Measurements from ENCODE around the gene MTREX. TPM values are rescaled to one million over a fixed set of nuclear protein-coding genes. Genes with fewer than 3 reads are reported as not detected.

Gene MTREX
- total RNA-seq, 2 experiments from 2014 or later, result 62.7 to 125 TPM

- Histone ChIP-seq H4K20me1 (ENCODE audit: insufficient read depth, low read length) (no peaks in the 10 kb centered on the region), H3K79me2 (ENCODE audit: insufficient read depth, low read depth, low read length) (no peaks in the 10 kb centered on the region), H3K9me3 (ENCODE audit: low read length) (no peaks in the 10 kb centered on the region), H3K36me3 (ENCODE audit: insufficient read depth, low read length) (peaks cover 75% of the 10 kb centered on the region), H3K9me2 (ENCODE audit: insufficient read depth, low read length) (no peaks in the 10 kb centered on the region), H3K4me1 (ENCODE audit: insufficient read depth, low read length, poor library complexity, severe bottlenecking) (no peaks in the 10 kb centered on the region), H3K4me3 (ENCODE audit: low read depth, low read length, poor library complexity, severe bottlenecking) (no peak overlapping the region), H3K27ac (ENCODE audit: low read depth, low read length, poor library complexity, severe bottlenecking) (no peak overlapping the region), H2AFZ (ENCODE audit: low read length) (no peak overlapping the region), H3K4me2 (ENCODE audit: low read length) (no peak overlapping the region)
- intact Hi-C loops (cut with micrococcal nuclease; ENCODE audit: unreplicated experiment), result no loop called here
- no peak for DNase-seq (ENCODE audit: low spot score)
- TF ChIP-seq CTCF (conservative IDR thresholded peaks at IDR 0.05; ENCODE audit: low read length), result no peak
- CTCF ChIA-PET (ENCODE audit: unreplicated experiment), result no interaction called here
- BruUV-seq (replicated peaks), result no TSS peak
- POLR2A ChIA-PET, result no interaction called here
These were observed 56.8 kb downstream of the MTREX start for GRCh38 chr5:55364537-55365055.

GRCh38 chr5:55370291-55370925 is 62.6 kb downstream of the MTREX start:
- POLR2A ChIA-PET, result interaction anchor here (0.7 to 0.9 kb wide), 3 partner anchors 11 to 164 kb away, joined by 3 to 7 read pairs (median 3); partner anchors contain the start of gene PLPP1
- Histone ChIP-seq H4K20me1 (ENCODE audit: insufficient read depth, low read length) (no peaks in the 10 kb centered on the region), H3K36me3 (ENCODE audit: insufficient read depth, low read length) (peaks cover 93% of the 10 kb centered on the region), H2AFZ (ENCODE audit: low read length) (no peak overlapping the region), H3K4me3 (ENCODE audit: low read depth, low read length, poor library complexity, severe bottlenecking) (no peak overlapping the region), H3K9me2 (ENCODE audit: insufficient read depth, low read length) (no peaks in the 10 kb centered on the region), H3K4me2 (ENCODE audit: low read length) (no peak overlapping the region), H3K9me3 (ENCODE audit: low read length) (peaks cover 25% of the 10 kb centered on the region), H3K4me1 (ENCODE audit: insufficient read depth, low read length, poor library complexity, severe bottlenecking) (no peaks in the 10 kb centered on the region), H3K27ac (ENCODE audit: low read depth, low read length, poor library complexity, severe bottlenecking) (no peak overlapping the region), H3K79me2 (ENCODE audit: insufficient read depth, low read depth, low read length) (no peaks in the 10 kb centered on the region)
- intact Hi-C loops (cut with micrococcal nuclease; ENCODE audit: unreplicated experiment), result no loop called here
- no TSS peak for BruUV-seq (replicated peaks)
- TF ChIP-seq CTCF (conservative IDR thresholded peaks at IDR 0.05; ENCODE audit: low read length) (no peak), EZH2phosphoT487 (IDR thresholded peaks at IDR 0.05; ENCODE audit: borderline replicate concordance, low read depth, low read length) (no peak)
- DNase-seq (ENCODE audit: low spot score), result no peak
- CTCF ChIA-PET (ENCODE audit: unreplicated experiment), result no interaction called here

- DNase-seq (ENCODE audit: low spot score), result no peak
- no peaks in the 10 kb centered on the region for H3K9me2 ChIP-seq (ENCODE audit: insufficient read depth, low read length)
- H3K9me3 ChIP-seq (ENCODE audit: low read length), result peaks cover 25% of the 10 kb centered on the region
- BruUV-seq (replicated peaks), result no TSS peak
- H3K4me2 ChIP-seq (ENCODE audit: low read length), result no peak overlapping the region
- H3K79me2 ChIP-seq (ENCODE audit: insufficient read depth, low read depth, low read length), result no peaks in the 10 kb centered on the region
- ChIA-PET CTCF (ENCODE audit: unreplicated experiment) (no interaction called here), POLR2A (interaction anchor here (0.9 kb wide), 1 partner anchor 164 kb away, joined by 3 read pairs; the partner anchor contains the start of gene PLPP1)
- H4K20me1 ChIP-seq (ENCODE audit: insufficient read depth, low read length), result no peaks in the 10 kb centered on the region
- TF ChIP-seq EZH2phosphoT487 (IDR thresholded peaks at IDR 0.05; ENCODE audit: borderline replicate concordance, low read depth, low read length), result no peak
- TF ChIP-seq CTCF (conservative IDR thresholded peaks at IDR 0.05; ENCODE audit: low read length), result no peak
- intact Hi-C loops (cut with micrococcal nuclease; ENCODE audit: unreplicated experiment), result no loop called here
- H3K36me3 ChIP-seq (ENCODE audit: insufficient read depth, low read length), result peaks cover 94% of the 10 kb centered on the region
- H3K4me1 ChIP-seq (ENCODE audit: insufficient read depth, low read length, poor library complexity, severe bottlenecking), result no peaks in the 10 kb centered on the region
- no peak overlapping the region for H3K27ac ChIP-seq (ENCODE audit: low read depth, low read length, poor library complexity, severe bottlenecking)
- no peak overlapping the region for H3K4me3 ChIP-seq (ENCODE audit: low read depth, low read length, poor library complexity, severe bottlenecking)
- H2AFZ ChIP-seq (ENCODE audit: low read length), result no peak overlapping the region
These were observed 63.4 kb downstream of the MTREX start for GRCh38 chr5:55371145-55371544.
